Endodermal cell (in vitro differentiated cells): ENCODE measurements around the gene TRIM45. TPM values are rescaled to one million over a fixed set of nuclear protein-coding genes. Genes with fewer than 3 reads are reported as not detected.

Experiments
- DNase-seq: peaks from one replicate; pipeline ENCODE4 v3.0.0-alpha.2; 2017
- H3K27ac ChIP-seq: 2 replicates; pipeline ENCODE4 v1.5.1; 2013; ENCODE audit warnings: mild to moderate bottlenecking, low read depth, low read length, moderate library complexity
- H3K27me3 ChIP-seq: 2 replicates; pipeline ENCODE4 v1.6.1; 2013; ENCODE audit warnings: mild to moderate bottlenecking, low read length, moderate library complexity; ENCODE audit not compliant: insufficient read depth, control insufficient read depth, poor library complexity, severe bottlenecking
- H3K36me3 ChIP-seq: 2 replicates; pipeline ENCODE4 v1.7.0; 2013; ENCODE audit warnings: mild to moderate bottlenecking, low read length, moderate library complexity; ENCODE audit not compliant: control insufficient read depth, insufficient read depth
- H3K4me1 ChIP-seq: one replicate; pipeline ENCODE4 v1.7.0; 2013; ENCODE audit warnings: low read length; ENCODE audit not compliant: control insufficient read depth, insufficient read depth
- H3K4me3 ChIP-seq: 2 replicates; pipeline ENCODE4 v1.5.1; 2013; ENCODE audit warnings: mild to moderate bottlenecking, low read length, moderate library complexity
- H3K9ac ChIP-seq: 2 replicates; pipeline ENCODE4 v1.6.1; 2013; ENCODE audit warnings: mild to moderate bottlenecking, low read length, moderate library complexity; ENCODE audit not compliant: poor library complexity, severe bottlenecking; ENCODE audit errors: extremely low read depth
- H3K9me3 ChIP-seq: 2 replicates; pipeline ENCODE4 v1.6.1; 2013; ENCODE audit warnings: mild to moderate bottlenecking, low read length, moderate library complexity; ENCODE audit not compliant: control insufficient read depth
- H3K27ac Mint-ChIP-seq: 2 replicates; pipeline ENCODE4 v1.8.0; 2020; ENCODE audit warnings: mixed read lengths
- H3K27me3 Mint-ChIP-seq: 2 replicates; pipeline ENCODE4 v1.8.0; 2021; ENCODE audit warnings: mild to moderate bottlenecking, mixed read lengths; ENCODE audit not compliant: insufficient read depth
- H3K36me3 Mint-ChIP-seq: 2 replicates; pipeline ENCODE4 v1.8.0; 2020; ENCODE audit warnings: low read depth, mixed read lengths
- H3K4me1 Mint-ChIP-seq: 2 replicates; pipeline ENCODE4 v1.8.0; 2020; ENCODE audit warnings: mixed read lengths
- H3K4me3 Mint-ChIP-seq: 2 replicates; pipeline ENCODE4 v1.8.0; 2020; ENCODE audit warnings: mild to moderate bottlenecking, moderate library complexity, mixed read lengths
- H3K9me3 Mint-ChIP-seq: 2 replicates; pipeline ENCODE4 v1.8.0; 2020; ENCODE audit warnings: mild to moderate bottlenecking, mixed read lengths
- CTCF ChIP-seq: fragments of 200-600 bp; sonication (generic); conservative IDR thresholded peaks from 2 replicates; pipeline ENCODE4 v1.5.0; 2021; ENCODE audit warnings: antibody characterized with exemption, mild to moderate bottlenecking
- WGBS, 2 experiments: methylation state at CpG; one replicate each; pipeline versions ENCODE4 v1.1.5 to v1.1.7; 2013; ENCODE audit warnings: missing lambda C conversion rate in 2 of 2, mixed read lengths in 1 of 2; ENCODE audit not compliant: insufficient coverage in 1 of 2, insufficient read length in 1 of 2; 5-methylcytosine and 5-hydroxymethylcytosine counted together
- total RNA-seq, 2 donors: library from RNA; stranded (reverse); fragmentation: NEBNext Ultra II Directional in 1 of 2; extraction: Animal tissue kit (Norgen Biotek cat#: 25700) in 1 of 2; gene quantifications; 2 replicates in 1 of 2; 3 replicates in 1 of 2; pipeline ENCODE4 v1.2.1, GENCODE V29; 2021

TRIM45 gene
- total RNA-seq, 2 donors from 2014 or later, result 13.4 to 16.5 TPM

GRCh38 chr1:117084231-117084630, 37.3 kb downstream of the TRIM45 start:
- peaks cover 48% of the 10 kb centered on the region for H3K36me3 Mint-ChIP-seq
- Histone ChIP-seq H3K36me3 (peaks cover 62% of the 10 kb centered on the region), H3K27ac (no peak overlapping the region)

DNA sequence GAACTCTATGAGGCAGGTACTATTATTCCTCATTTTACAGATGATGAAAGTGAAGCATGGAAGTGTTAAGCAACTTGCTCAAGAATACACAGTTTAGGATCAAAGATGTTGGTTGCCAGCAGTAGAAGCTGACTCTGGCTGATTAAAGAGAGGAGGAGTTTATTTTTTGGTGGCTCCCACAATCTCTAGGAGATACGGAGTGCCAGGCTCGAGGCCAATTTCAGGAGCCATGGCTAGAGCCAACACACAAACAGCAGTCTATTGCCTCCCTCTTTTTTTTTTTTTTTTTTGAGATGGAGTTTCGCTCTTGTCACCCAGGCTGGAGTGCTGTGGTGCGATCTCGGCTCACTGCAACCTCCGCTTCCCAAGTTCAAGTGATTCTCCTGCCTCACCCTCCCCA, 41.8 kb downstream of the TRIM45 start:
- Histone ChIP-seq H3K9ac (no peak overlapping the region), H3K36me3 (peaks cover 74% of the 10 kb centered on the region), H3K27me3 (no peaks in the 10 kb centered on the region), H3K27ac (no peak overlapping the region), H3K4me1 (no peaks in the 10 kb centered on the region), H3K9me3 (no peaks in the 10 kb centered on the region), H3K4me3 (no peak overlapping the region)
- Mint-ChIP-seq H3K9me3 (no peaks in the 10 kb centered on the region), H3K4me3 (no peak overlapping the region), H3K4me1 (peaks cover 6% of the 10 kb centered on the region), H3K27ac (no peak overlapping the region), H3K27me3 (no peaks in the 10 kb centered on the region), H3K36me3 (peaks cover 69% of the 10 kb centered on the region)
- TF ChIP-seq CTCF, result no peak
- WGBS, 2 experiments, result 98% methylated on average over 6 of the region's 6 CpGs; no CpG with 5 or more reads in 1 of the 2 experiments
- DNase-seq, result no peak

More at GRCh38 chr1:117084231-117084630, 37.3 kb downstream of the TRIM45 start:
- no peak overlapping the region for H3K4me3 Mint-ChIP-seq
- no peak for TF ChIP-seq CTCF
- Histone ChIP-seq H3K9ac (no peak overlapping the region), H3K4me1 (no peaks in the 10 kb centered on the region), H3K9me3 (no peaks in the 10 kb centered on the region), H3K27me3 (no peaks in the 10 kb centered on the region), H3K4me3 (no peak overlapping the region)
- DNase-seq, result no peak
- no peaks in the 10 kb centered on the region for H3K27me3 Mint-ChIP-seq
- no peaks in the 10 kb centered on the region for H3K9me3 Mint-ChIP-seq
- 80 to 94% methylated on average over 5 to 6 of the region's 6 CpGs for WGBS, 2 experiments
- no peak overlapping the region for H3K27ac Mint-ChIP-seq
- peaks cover 6% of the 10 kb centered on the region for H3K4me1 Mint-ChIP-seq

GRCh38 chr1:117077267-117077666, 44.3 kb downstream of the TRIM45 start:
- Histone ChIP-seq H3K27ac (no peak overlapping the region), H3K4me1 (no peaks in the 10 kb centered on the region), H3K36me3 (peaks cover 70% of the 10 kb centered on the region), H3K4me3 (no peak overlapping the region), H3K9ac (no peak overlapping the region), H3K27me3 (no peaks in the 10 kb centered on the region), H3K9me3 (no peaks in the 10 kb centered on the region)
- no peak for TF ChIP-seq CTCF
- no peak overlapping the region for H3K27ac Mint-ChIP-seq
- no peaks in the 10 kb centered on the region for H3K27me3 Mint-ChIP-seq
- no peak for DNase-seq
- H3K4me3 Mint-ChIP-seq, result no peak overlapping the region
- 86 to 96% methylated on average over 2 to 3 of the region's 3 CpGs for WGBS, 2 experiments
- peaks cover 53% of the 10 kb centered on the region for H3K36me3 Mint-ChIP-seq
- H3K4me1 Mint-ChIP-seq, result peaks cover 6% of the 10 kb centered on the region
- no peaks in the 10 kb centered on the region for H3K9me3 Mint-ChIP-seq
